NCI-H1417 (cell line): ENCODE results near the gene HIRIP3.
"Not testable (repeated sequence)": the region's sequence is repeated elsewhere in the genome, so short reads cannot be mapped to it uniquely, and the experiment has no call there.

Experiments
- DNase-seq, 3 experiments: peaks; one replicate each; lab custom pipeline; 2025; lab: John Stamatoyannopoulos, UW

Gene HIRIP3

DNA sequence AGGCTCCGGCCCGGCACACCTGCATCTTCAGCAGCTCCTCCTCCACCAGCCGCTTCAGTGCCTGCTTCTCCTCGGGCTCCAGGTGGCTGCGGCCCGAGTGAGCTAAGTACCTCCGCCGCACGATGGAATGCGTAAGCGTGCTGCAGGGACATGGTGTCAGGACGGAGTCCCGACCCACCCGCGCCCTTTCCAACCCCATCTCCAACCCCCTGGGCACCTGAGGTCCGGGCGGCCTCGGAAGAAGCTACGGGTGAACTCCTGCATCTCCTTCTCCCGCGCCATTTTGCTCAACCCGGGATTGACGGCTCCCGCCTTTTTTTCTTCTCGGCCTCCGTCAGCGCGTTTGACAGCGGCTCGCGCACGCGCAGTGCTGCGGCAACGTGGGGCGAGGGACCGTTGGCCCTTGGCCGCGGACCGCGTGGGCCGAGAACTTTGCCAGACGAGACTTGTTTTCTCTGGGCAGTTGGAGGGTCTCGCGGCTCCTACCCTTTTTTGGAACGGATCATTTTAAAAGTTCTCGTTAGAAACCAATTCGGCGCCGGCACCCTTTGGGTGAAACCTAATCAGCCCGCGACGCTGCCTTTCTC is at the start of gene HIRIP3:
TSS of gene HIRIP3 (minus strand) at position 294 of the 587 bp plus-strand sequence. CDS start at position 282, 12 bp downstream.
- DNase-seq = peak; percentile 78 to 95 (median 91)

- peak in 1 of 3 experiments; percentile 51 for DNase-seq
Measured at GRCh38 chr16:30041841-30042240, 46.4 kb upstream of the HIRIP3 start.

DNA sequence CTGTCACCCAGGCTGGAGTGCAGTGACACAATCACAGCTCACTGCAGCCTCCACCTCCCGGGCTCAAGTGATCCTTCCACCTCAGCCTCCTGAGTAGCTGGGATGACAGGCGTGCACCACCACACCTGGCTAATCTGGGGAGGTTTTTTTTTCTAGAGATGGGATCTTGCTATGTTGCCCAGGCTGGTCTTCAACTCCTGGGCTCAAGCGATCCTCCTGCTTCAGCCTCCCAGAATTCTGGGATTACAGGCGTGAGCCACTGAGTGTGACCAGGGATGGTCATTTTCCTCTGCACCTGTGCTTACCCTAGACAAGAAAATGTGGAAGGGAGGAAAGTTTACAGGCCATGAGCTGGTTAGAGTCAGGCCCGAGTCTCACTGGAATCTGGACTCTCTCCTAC is 45.3 kb upstream of the HIRIP3 start:
- not testable (repeated sequence) for DNase-seq

- no peak for DNase-seq
Measured at GRCh38 chr16:30040221-30040620, 44.8 kb upstream of the HIRIP3 start.

- no peak for DNase-seq
Measured at GRCh38 chr16:30033270-30033669, 37.9 kb upstream of the HIRIP3 start.

- DNase-seq = peak; percentile 70 to 90 (median 71)
Measured at GRCh38 chr16:30032083-30032819, 36.8 kb upstream of the HIRIP3 start.

DNA sequence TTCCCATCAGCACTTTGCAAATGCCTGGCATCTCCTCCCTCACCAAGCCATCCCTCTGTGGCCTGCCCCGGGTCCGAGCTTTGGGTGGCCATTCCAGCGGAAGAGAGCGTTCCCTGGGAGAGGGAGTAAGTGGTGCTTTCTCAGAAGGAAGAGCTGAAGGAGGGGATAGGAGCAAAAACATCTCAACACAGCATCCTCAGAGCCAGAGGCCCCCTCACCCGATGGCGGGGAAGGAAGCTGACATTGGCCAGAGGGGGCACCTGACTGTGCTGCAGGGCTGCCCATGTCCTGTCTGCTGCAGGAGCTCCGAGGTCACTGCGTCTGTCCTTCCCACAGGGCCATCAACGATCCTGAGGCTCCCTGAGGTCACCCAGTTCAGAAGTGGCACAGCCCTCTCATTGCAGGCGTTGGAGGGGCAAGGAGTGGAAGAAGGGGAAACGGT is 36.1 kb upstream of the HIRIP3 start:
- DNase-seq = peak in 2 of 3 experiments; percentile 29 to 46

DNA sequence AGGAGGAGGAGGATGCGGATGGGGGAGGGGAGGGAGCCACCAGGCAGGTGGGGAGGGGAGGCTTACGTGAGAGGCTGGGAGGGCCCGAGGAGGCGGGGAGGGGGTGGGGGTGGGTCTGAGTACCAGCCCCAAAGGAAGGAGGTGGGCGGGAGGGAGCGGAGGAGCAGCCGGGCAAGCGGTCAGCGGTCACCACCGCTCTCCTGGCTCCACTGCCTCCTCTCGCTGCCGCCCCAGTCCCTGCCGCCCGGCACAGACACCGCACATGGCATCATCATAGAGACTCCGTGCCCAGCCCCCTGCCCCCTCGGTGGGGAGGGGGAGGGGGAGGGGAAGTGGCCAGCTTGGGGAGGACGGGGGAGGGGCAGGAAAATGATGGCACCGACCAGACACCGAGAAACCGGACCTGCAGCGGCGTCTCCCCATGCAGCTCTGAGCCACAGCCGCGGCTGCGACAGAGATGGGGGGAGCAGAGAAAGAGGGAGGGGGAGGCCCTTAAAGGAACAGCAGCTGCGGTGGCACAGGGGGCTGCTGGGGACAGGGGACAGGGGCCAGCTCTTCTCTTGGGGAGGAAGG is 35.5 kb upstream of the HIRIP3 start, which contains the start of gene TLCD3B:
TSS of gene TLCD3B (minus strand) at position 431 of the 573 bp plus-strand sequence. CDS start 744 bp downstream, outside the sequence.
- peak in 2 of 3 experiments; percentile 55 to 81 for DNase-seq

DNA sequence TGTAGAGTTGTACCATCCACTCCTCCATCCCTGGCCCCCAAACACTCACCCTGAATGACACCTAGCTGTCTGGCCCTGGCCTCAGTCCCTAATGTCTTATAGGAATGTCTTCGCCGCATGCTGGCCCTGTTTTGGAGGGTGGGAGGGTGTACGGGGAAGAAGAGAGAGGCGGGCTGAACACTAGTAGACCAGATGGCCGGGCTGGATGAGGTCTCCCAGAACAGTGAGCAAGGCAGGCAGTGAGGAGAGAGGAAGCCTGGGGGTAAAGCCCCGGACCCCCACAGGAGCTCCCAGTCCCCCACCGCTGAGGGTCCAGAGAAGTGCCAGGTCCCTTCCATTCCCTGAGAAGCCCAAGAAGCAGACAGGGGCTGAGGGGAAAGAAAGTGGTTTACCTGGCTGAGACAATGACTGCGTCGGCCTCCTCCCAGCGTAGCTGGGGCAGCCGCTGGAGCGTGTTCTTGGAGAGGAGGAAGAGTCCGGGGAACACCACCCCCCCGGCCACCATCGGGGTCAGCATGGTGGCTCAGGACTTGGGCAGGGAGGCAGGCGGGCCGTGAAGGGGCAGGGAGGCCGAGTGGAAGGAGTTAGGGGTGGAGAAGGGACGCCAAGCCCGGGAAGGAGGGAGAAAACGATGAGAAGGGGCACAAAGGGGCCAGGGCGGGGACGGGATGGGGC is 34.7 kb upstream of the HIRIP3 start:
- peak in 2 of 3 experiments; percentile 37 to 41 for DNase-seq

- DNase-seq = no peak
Measured at GRCh38 chr16:30028438-30029076, 33.1 kb upstream of the HIRIP3 start.

DNA sequence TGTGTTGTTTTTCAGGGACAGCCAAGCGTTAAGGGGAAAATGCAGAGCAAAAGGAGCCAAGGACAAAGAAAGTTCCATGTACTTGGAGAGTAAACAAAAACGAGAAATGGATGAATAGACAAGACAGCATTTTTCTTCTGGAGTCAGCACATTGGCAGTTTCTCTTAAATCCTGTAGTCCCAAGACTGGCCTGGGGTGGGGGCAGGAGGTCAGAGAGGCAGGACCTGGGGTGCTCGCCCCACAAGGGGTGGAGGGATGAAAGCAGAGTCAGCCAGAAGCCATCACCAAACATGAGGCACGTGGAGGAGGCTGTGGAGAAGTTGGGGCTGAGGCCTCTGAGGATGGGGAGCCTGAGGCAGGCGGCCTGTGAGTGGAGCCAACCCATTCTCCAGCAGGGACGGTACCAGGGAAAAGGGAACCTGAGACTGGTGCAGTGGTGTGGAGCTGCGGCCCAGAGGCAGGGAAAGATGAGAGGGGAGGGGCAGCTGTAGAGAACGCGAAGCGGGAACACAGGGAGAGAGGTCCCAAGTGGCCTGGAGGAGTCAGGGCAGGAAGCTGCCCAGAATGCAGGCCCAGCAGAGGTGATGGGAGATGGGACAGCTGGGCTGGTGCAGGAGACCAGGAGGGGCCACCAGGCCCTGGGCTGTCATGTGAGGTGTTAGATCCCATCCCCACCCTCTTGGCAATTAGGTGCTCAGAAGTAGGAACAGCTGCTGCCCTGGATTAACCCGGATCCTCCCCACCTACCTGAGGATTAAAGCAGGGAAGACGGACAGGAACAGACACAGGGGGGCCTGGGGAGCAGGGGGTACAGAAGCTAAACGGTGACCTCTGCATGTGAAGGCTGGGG is 32.4 kb upstream of the HIRIP3 start:
- DNase-seq = no peak

DNA sequence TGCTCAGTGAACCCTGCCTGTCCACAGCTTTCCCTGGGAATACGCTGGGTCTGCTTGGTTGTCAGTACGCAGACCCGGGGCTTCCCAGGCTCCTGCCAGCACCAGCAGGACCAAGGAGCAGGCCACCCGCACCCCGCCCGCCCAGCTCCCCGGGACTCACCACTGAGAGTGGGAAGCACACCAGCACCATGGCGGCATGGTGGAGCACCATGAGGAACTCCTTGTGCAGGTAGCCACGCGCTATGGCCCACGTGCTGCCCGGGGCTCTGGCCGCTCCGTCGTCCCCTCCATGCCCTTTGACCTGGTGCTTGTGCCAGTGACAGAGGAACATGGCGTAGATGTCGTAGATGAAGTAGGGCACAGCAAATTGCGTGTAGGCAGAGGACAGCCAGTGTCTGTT is 31.0 kb upstream of the HIRIP3 start:
- no peak for DNase-seq

DNA sequence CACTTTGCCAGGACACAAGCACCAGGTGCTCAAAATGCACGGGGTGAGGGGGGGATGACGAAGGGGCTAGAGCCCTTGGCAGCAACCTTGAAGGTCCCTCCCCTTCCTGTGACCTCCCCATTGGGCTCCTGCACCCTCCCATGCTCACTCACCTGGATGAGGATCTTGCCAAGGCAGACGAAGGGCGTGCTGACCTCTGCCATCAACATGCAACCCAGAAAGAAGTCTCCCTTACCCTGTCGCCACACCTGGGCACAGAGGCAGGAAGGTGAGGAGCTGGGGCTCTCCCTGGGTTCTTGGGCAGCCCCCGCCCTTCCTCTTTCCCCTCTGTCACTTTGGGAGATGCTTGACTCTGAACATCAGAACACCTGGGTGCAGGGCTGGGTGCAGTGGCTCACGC is 30.2 kb upstream of the HIRIP3 start:
- DNase-seq = no peak

- DNase-seq = no peak
Measured at GRCh38 chr16:30025156-30025555, 29.7 kb upstream of the HIRIP3 start.

DNA sequence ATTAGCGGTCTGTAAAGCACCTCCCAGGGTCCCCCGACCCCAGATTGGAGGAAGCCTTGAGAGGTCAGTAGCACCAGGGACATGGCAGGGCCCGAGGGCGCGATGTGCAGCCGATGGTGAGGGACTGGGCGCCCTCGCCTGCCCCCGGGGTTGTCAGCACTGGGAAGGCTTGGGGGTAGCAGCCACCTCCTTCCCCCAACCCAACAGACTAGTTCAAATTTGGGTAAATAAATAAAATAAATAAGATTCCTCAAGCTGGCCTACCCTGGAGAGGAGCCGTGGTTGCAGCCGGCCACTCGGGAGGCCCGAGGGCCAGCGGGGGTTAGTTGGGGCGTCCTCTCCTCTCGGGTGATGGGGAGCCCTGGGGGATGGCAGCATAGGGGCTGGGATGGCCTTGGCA is 29.0 kb upstream of the HIRIP3 start:
- DNase-seq = no peak

GRCh38 chr16:30023586-30023985 is 28.2 kb upstream of the HIRIP3 start:
- no peak for DNase-seq

DNA sequence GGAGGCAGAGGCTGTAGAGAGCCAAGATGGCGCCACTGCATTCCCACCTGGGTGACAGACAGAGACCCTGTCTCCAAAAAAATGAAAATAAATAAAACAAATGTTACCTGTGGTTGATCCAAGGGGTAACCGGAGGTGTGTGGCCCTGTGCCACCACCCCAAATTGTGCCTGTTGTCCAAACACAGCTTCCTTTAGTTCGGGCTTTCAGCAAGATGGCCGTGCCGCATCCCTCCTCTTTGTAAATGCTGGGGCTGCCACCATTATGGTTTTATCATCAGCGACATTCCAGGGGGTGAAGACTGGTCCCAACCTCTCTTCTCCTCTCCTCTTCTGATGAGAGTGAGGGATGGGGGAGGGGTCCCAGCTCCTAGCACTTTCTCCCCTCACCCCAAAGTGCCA is 27.5 kb upstream of the HIRIP3 start, which contains the start of gene C16orf92:
TSS of gene C16orf92 (plus strand) at position 312 of the 400 bp plus-strand sequence. CDS start 143 bp downstream, outside the sequence.
- no peak for DNase-seq

GRCh38 chr16:30018731-30019158 is 23.3 kb upstream of the HIRIP3 start:
- DNase-seq = no peak

DNA sequence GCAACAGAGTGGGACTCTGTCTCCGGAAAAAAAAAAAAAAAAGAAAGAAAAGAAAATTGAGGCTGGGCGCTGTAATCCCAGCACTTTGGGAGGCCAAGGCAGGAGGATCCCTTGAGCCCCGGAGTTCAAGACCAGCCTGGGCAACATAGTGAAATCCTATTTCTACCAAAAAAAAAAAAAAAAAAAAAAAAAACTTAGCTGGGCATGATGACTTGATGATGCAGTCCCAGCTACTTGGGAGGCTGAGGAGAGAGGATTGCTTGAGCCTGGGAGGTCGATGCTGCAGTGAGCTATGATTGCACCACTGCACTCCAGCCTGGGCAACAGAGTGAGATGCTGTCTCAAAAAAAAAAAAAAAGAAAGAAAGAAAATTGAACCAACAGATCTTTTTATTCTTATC is 22.5 kb upstream of the HIRIP3 start:
- not testable (repeated sequence) for DNase-seq

DNA sequence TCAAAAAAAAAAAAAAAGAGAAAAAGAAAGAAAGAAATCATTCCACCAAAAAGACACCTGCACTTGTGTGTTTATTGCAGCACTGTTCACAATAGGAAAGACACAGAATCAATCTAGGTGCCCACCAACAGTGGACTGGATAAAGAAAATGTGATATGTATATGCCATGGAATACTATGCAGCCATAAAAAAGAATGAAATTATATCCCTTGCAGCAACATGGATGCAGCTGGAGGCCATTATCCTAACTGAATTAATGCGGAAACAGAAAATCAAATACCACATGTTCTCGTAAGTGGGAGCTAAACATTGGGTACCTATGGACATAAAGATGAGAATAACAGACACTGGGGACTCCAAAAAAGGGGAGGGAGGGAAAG is 21.9 kb upstream of the HIRIP3 start:
- no peak for DNase-seq
